ENCODE results near the gene CCT3. TPM values are rescaled to one million over a fixed set of nuclear protein-coding genes. Genes with fewer than 3 reads are reported as not detected.
A peak's percentile ranks its signal among the peaks of the same experiment; 100 is the strongest.

CCT3 gene
- total RNA-seq, 1 donor from 2014 or later: 293 TPM

GRCh38 chr1:156284112-156284511, 54.0 kb downstream of the CCT3 start, which contains the start of gene TMEM79:
TSS of gene TMEM79 (plus strand) at chr1:156284325. CDS start at chr1:156285227, 902 bp downstream.
- Histone ChIP-seq H3K27me3 (ENCODE audit: control insufficient read depth in 3 of 3, insufficient read depth in 3 of 3, low read length in 3 of 3) (no peaks in the 10 kb centered on the region), H3K9me3 (ENCODE audit: control insufficient read depth in 3 of 3, low read length in 3 of 3) (no peaks in the 10 kb centered on the region), H3K4me1 (ENCODE audit: control insufficient read depth in 3 of 3, insufficient read depth in 3 of 3, low read length in 3 of 3) (peaks cover 29 to 43% (median 33%) of the 10 kb centered on the region in 3 donors), H3K9ac (ENCODE audit: low read depth in 1 of 3, low read length in 3 of 3) (peak within 1 kb of the TSS; percentile 86 to 94 (median 94)), H3K27ac (ENCODE audit: low read depth, low read length) (peak within 1 kb of the TSS; percentile 92), H3K4me3 (ENCODE audit: low read length in 3 of 3) (peak within 1 kb of the TSS; percentile 87 to 94 (median 93)), H3K36me3 (ENCODE audit: control insufficient read depth in 3 of 3, insufficient read depth in 3 of 3, low read length in 3 of 3) (peaks cover 6 to 10% (median 7%) of the 10 kb centered on the region in 3 donors)

- Histone ChIP-seq H3K36me3 (ENCODE audit: control insufficient read depth in 3 of 3, insufficient read depth in 3 of 3, low read length in 3 of 3) (peaks cover 11 to 14% (median 11%) of the 10 kb centered on the region in 3 donors), H3K9me3 (ENCODE audit: control insufficient read depth in 3 of 3, low read length in 3 of 3) (no peaks in the 10 kb centered on the region), H3K9ac (ENCODE audit: low read depth in 1 of 3, low read length in 3 of 3) (peak overlapping the region; percentile 86 to 94 (median 94)), H3K27ac (ENCODE audit: low read depth, low read length) (peak overlapping the region; percentile 92), H3K4me1 (ENCODE audit: control insufficient read depth in 3 of 3, insufficient read depth in 3 of 3, low read length in 3 of 3) (peaks cover 29 to 43% (median 33%) of the 10 kb centered on the region in 3 donors), H3K27me3 (ENCODE audit: control insufficient read depth in 3 of 3, insufficient read depth in 3 of 3, low read length in 3 of 3) (no peaks in the 10 kb centered on the region), H3K4me3 (ENCODE audit: low read length in 3 of 3) (peak overlapping the region; percentile 87 to 94 (median 93))
Measured at GRCh38 chr1:156283521-156283920, 54.6 kb downstream of the CCT3 start.

DNA sequence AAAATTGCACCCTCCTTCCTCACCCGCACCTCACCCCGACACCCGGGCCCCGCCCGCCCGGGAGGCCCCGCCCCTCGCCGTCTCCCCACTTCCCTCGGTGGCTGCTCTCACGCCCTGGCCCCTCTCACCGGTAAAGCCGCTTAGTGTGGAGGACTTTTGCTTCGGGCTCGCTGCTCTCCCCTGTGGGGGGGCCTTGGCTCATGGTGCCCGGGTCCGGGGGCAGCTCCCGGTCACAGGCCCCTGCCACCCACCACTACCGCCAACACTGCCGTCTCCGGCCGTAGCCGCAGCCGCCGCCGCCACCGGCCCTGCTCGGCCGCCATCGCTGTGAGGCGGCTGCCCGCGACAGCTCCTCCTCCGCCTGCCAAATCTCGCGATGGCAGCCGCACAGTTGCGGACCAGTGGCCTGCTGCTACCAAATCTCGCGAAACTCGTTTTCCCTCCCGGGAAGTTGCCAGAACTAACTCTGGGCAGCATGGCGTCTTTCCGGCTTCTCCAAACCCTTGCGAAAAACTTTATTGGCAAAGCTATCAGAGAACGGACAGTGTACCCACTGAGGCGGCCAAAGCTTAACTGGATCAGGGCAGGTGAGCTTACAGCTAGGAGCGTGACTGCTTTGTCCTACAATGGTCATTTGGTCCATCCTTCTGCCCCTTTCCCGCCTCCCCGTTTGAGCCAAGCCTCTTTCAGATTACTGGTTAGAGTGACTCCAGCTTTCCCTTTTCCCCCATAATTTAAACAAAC, 55.4 kb downstream of the CCT3 start, which contains the start of gene SMG5:
Gene SMG5 (minus strand): TSS at position 347 of the 744 bp plus-strand sequence. CDS start 145 bp downstream, at position 202.
- peak within 1 kb of the TSS; percentile 87 to 94 (median 93) for H3K4me3 ChIP-seq (ENCODE audit: low read length in 3 of 3)
- H3K9me3 ChIP-seq (ENCODE audit: control insufficient read depth in 3 of 3, low read length in 3 of 3): no peaks in the 10 kb centered on the region
- H3K9ac ChIP-seq (ENCODE audit: low read depth in 1 of 3, low read length in 3 of 3): peak within 1 kb of the TSS; percentile 88 to 94 (median 94)
- H3K27me3 ChIP-seq (ENCODE audit: control insufficient read depth in 3 of 3, insufficient read depth in 3 of 3, low read length in 3 of 3): no peaks in the 10 kb centered on the region
- H3K36me3 ChIP-seq (ENCODE audit: control insufficient read depth in 3 of 3, insufficient read depth in 3 of 3, low read length in 3 of 3): peaks cover 18 to 22% (median 19%) of the 10 kb centered on the region in 3 donors
- peak within 1 kb of the TSS; percentile 92 for H3K27ac ChIP-seq (ENCODE audit: low read depth, low read length)
- peaks cover 29 to 43% (median 33%) of the 10 kb centered on the region in 3 donors for H3K4me1 ChIP-seq (ENCODE audit: control insufficient read depth in 3 of 3, insufficient read depth in 3 of 3, low read length in 3 of 3)

DNA sequence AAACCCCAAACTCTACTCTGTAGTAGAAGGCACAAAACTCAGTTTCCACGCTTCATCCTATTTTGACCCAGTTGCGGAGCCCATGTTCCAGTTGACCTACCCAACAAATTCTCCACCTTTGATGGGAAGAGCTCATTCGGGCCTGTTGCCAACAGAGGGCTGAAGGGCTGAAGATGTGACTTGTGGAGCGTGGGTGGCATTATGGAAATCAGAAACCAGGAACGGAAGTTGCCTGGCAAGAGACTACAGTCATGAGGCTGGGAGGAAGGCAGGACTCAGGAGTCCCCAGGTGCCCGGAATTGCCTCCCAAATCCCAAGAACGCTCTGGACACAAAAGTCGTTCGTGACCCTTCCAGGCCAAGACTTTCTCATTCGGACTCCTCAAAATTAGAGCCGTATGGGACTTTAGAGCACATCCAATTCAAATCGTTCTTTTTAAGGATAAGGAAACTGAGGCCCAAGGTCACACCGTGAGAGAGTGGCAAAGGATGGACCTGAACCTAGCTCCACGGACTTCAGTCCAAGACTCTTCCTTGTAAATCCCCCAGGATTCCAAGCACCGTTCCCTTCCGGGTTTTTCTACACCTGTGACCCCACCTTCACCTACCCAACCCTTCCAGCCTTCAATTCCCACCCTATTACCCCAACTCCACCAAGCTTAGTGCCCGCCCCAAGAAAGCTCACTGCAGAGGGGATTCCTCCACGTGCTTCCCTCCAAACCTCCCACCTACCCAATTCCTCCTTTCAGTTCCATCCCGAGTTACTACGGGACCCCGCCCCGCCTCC, 56.2 kb downstream of the CCT3 start:
- peak overlapping the region; percentile 88 to 94 (median 94) for H3K9ac ChIP-seq (ENCODE audit: low read depth in 1 of 3, low read length in 3 of 3)
- H3K9me3 ChIP-seq (ENCODE audit: control insufficient read depth in 3 of 3, low read length in 3 of 3): no peaks in the 10 kb centered on the region
- H3K4me3 ChIP-seq (ENCODE audit: low read length in 3 of 3): peak overlapping the region; percentile 87 to 94 (median 93)
- H3K4me1 ChIP-seq (ENCODE audit: control insufficient read depth in 3 of 3, insufficient read depth in 3 of 3, low read length in 3 of 3): peaks cover 29 to 43% (median 33%) of the 10 kb centered on the region in 3 donors
- H3K27ac ChIP-seq (ENCODE audit: low read depth, low read length): peak overlapping the region; percentile 92
- H3K27me3 ChIP-seq (ENCODE audit: control insufficient read depth in 3 of 3, insufficient read depth in 3 of 3, low read length in 3 of 3): no peaks in the 10 kb centered on the region
- H3K36me3 ChIP-seq (ENCODE audit: control insufficient read depth in 3 of 3, insufficient read depth in 3 of 3, low read length in 3 of 3): peaks cover 24 to 26% (median 25%) of the 10 kb centered on the region in 3 donors

GRCh38 chr1:156281281-156281680, 56.8 kb downstream of the CCT3 start:
- Histone ChIP-seq H3K4me1 (ENCODE audit: control insufficient read depth in 3 of 3, insufficient read depth in 3 of 3, low read length in 3 of 3) (peaks cover 29 to 43% (median 33%) of the 10 kb centered on the region in 3 donors), H3K27me3 (ENCODE audit: control insufficient read depth in 3 of 3, insufficient read depth in 3 of 3, low read length in 3 of 3) (no peaks in the 10 kb centered on the region), H3K9me3 (ENCODE audit: control insufficient read depth in 3 of 3, low read length in 3 of 3) (no peaks in the 10 kb centered on the region), H3K36me3 (ENCODE audit: control insufficient read depth in 3 of 3, insufficient read depth in 3 of 3, low read length in 3 of 3) (peaks cover 27 to 30% (median 30%) of the 10 kb centered on the region in 3 donors), H3K4me3 (ENCODE audit: low read length in 3 of 3) (peak overlapping the region; percentile 87 to 94 (median 93)), H3K9ac (ENCODE audit: low read depth in 1 of 3, low read length in 3 of 3) (peak overlapping the region; percentile 88 to 94 (median 94)), H3K27ac (ENCODE audit: low read depth, low read length) (peak overlapping the region; percentile 92)

DNA sequence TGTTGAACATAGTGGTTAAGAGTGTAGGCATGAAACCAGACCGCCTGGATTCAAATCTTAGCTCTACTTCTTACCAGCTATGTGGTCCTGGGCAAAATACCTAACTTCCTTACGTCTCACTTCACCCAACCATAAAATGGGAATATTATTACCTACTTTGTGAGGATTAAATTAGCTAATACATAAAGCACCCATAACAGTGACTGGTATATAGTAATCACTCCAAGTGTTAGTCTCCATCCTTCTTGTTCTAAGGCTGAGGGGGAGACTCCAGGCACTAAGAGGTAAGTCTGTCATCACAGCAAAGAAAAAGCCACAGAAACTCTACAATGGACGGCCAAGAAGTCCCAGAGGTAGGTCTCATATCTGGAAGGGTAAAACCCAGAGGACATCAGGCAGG, 58.3 kb downstream of the CCT3 start:
- no peaks in the 10 kb centered on the region for H3K9me3 ChIP-seq (ENCODE audit: control insufficient read depth in 3 of 3, low read length in 3 of 3)
- H3K9ac ChIP-seq (ENCODE audit: low read depth in 1 of 3, low read length in 3 of 3): peak overlapping the region in 2 of 3 donors; percentile 4 to 40
- peaks cover 35 to 37% (median 36%) of the 10 kb centered on the region in 3 donors for H3K36me3 ChIP-seq (ENCODE audit: control insufficient read depth in 3 of 3, insufficient read depth in 3 of 3, low read length in 3 of 3)
- H3K27me3 ChIP-seq (ENCODE audit: control insufficient read depth in 3 of 3, insufficient read depth in 3 of 3, low read length in 3 of 3): no peaks in the 10 kb centered on the region
- H3K27ac ChIP-seq (ENCODE audit: low read depth, low read length): peak overlapping the region; percentile 92
- peaks cover 29 to 43% (median 33%) of the 10 kb centered on the region in 3 donors for H3K4me1 ChIP-seq (ENCODE audit: control insufficient read depth in 3 of 3, insufficient read depth in 3 of 3, low read length in 3 of 3)
- H3K4me3 ChIP-seq (ENCODE audit: low read length in 3 of 3): no peak overlapping the region

- Histone ChIP-seq H3K27me3 (ENCODE audit: control insufficient read depth in 3 of 3, insufficient read depth in 3 of 3, low read length in 3 of 3) (no peaks in the 10 kb centered on the region), H3K4me3 (ENCODE audit: low read length in 3 of 3) (no peak overlapping the region), H3K27ac (ENCODE audit: low read depth, low read length) (no peak overlapping the region), H3K9me3 (ENCODE audit: control insufficient read depth in 3 of 3, low read length in 3 of 3) (no peaks in the 10 kb centered on the region), H3K4me1 (ENCODE audit: control insufficient read depth in 3 of 3, insufficient read depth in 3 of 3, low read length in 3 of 3) (peaks cover 20 to 24% (median 24%) of the 10 kb centered on the region in 3 donors), H3K36me3 (ENCODE audit: control insufficient read depth in 3 of 3, insufficient read depth in 3 of 3, low read length in 3 of 3) (peaks cover 62 to 65% (median 64%) of the 10 kb centered on the region in 3 donors), H3K9ac (ENCODE audit: low read depth in 1 of 3, low read length in 3 of 3) (peak overlapping the region in 1 of 3 donors; percentile 33)
Measured at GRCh38 chr1:156276966-156277381, 61.1 kb downstream of the CCT3 start.

DNA sequence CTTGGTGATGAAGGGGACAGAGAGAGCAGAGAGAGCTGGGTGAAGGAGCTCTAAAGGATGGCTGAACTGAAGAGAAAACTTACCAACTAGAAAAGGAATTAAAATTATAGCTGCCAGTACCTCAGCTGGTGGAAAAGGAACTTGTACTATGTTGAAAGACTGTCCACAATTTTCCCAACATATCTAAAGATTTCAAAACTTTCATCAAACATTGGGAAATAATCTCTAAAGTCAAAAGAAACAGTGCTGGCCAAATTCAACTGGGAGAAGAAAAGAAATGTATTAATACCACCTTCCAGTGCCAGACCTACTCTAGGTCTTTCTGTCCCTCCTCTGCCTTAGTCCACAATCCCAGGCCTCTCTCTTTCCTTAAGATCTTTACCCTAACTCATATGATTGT, 61.6 kb downstream of the CCT3 start:
- Histone ChIP-seq H3K9ac (ENCODE audit: low read depth in 1 of 3, low read length in 3 of 3) (no peak overlapping the region), H3K27me3 (ENCODE audit: control insufficient read depth in 3 of 3, insufficient read depth in 3 of 3, low read length in 3 of 3) (no peaks in the 10 kb centered on the region), H3K36me3 (ENCODE audit: control insufficient read depth in 3 of 3, insufficient read depth in 3 of 3, low read length in 3 of 3) (peaks cover 66 to 70% (median 68%) of the 10 kb centered on the region in 3 donors), H3K9me3 (ENCODE audit: control insufficient read depth in 3 of 3, low read length in 3 of 3) (no peaks in the 10 kb centered on the region), H3K4me3 (ENCODE audit: low read length in 3 of 3) (no peak overlapping the region), H3K27ac (ENCODE audit: low read depth, low read length) (no peak overlapping the region), H3K4me1 (ENCODE audit: control insufficient read depth in 3 of 3, insufficient read depth in 3 of 3, low read length in 3 of 3) (peaks cover 15 to 21% (median 19%) of the 10 kb centered on the region in 3 donors)

DNA sequence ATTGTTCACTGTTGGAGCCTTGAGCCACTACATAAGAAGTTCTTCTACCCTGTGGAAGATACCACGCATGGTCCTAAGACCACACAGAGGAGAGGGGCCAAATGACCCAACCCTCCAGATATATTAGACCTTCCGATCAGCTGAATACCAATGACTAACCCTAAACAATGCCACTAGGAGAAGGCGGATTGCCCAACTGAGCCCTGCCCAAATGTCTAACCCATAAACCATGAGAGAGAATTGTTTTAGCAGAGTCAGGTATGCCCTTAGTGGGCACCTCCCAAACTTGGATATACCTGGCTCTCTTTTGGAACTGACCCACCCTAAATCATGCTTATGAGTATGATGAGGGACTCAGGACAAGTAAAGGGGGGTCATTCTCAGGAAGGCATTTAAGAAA, 67.8 kb downstream of the CCT3 start:
- H3K9ac ChIP-seq (ENCODE audit: low read depth in 1 of 3, low read length in 3 of 3): no peak overlapping the region
- H3K27ac ChIP-seq (ENCODE audit: low read depth, low read length): no peak overlapping the region
- H3K4me1 ChIP-seq (ENCODE audit: control insufficient read depth in 3 of 3, insufficient read depth in 3 of 3, low read length in 3 of 3): no peaks in the 10 kb centered on the region
- H3K36me3 ChIP-seq (ENCODE audit: control insufficient read depth in 3 of 3, insufficient read depth in 3 of 3, low read length in 3 of 3): peaks cover 74 to 89% (median 81%) of the 10 kb centered on the region in 3 donors
- H3K27me3 ChIP-seq (ENCODE audit: control insufficient read depth in 3 of 3, insufficient read depth in 3 of 3, low read length in 3 of 3): no peaks in the 10 kb centered on the region
- H3K9me3 ChIP-seq (ENCODE audit: control insufficient read depth in 3 of 3, low read length in 3 of 3): no peaks in the 10 kb centered on the region
- H3K4me3 ChIP-seq (ENCODE audit: low read length in 3 of 3): no peak overlapping the region
